Natural killer cell (primary cell): ENCODE measurements around the gene NPEPPS. TPM values are rescaled to one million over a fixed set of nuclear protein-coding genes. Genes with fewer than 3 reads are reported as not detected.

Experiments used
- ATAC-seq, 3 donors: fragments of 150-1000 bp in 2 of 3; fragments of 200-7000 bp in 1 of 3; cut with Tn5 transposase; 1 replicate in 1 of 3; 2 replicates in 2 of 3; pipeline ENCODE4 v1.10.0; 2021; ENCODE audit warnings: mild to moderate bottlenecking in 2 of 3, moderate library complexity in 2 of 3
- DNase-seq, 2 donors: peaks; one replicate each; pipeline versions ENCODE4 v3.0.0 to v3.0.0-alpha.2; 2013 to 2021; ENCODE audit warnings: mixed read lengths in 1 of 2
- H3K27ac ChIP-seq: one replicate; pipeline ENCODE4 v1.5.1; 2013; ENCODE audit warnings: mild to moderate bottlenecking, low read length
- H3K27me3 ChIP-seq: one replicate; pipeline ENCODE4 v1.6.1; 2013; ENCODE audit warnings: low read length; ENCODE audit not compliant: control insufficient read depth, insufficient read depth
- H3K36me3 ChIP-seq: one replicate; pipeline ENCODE4 v1.6.1; 2013; ENCODE audit warnings: low read length; ENCODE audit not compliant: control insufficient read depth, insufficient read depth
- H3K4me1 ChIP-seq: one replicate; pipeline ENCODE4 v1.6.1; 2013; ENCODE audit warnings: low read length; ENCODE audit not compliant: control insufficient read depth, insufficient read depth
- H3K4me3 ChIP-seq: one replicate; pipeline ENCODE4 v1.5.1; 2013; ENCODE audit warnings: low read length
- H3K9me3 ChIP-seq: one replicate; pipeline ENCODE4 v1.6.1; 2013; ENCODE audit warnings: low read length; ENCODE audit not compliant: control insufficient read depth, insufficient read depth
- H3K27ac Mint-ChIP-seq, 2 donors: one replicate each; pipeline ENCODE4 v1.8.0; 2022; ENCODE audit warnings: mild to moderate bottlenecking in 2 of 2, mixed read lengths in 2 of 2, moderate library complexity in 1 of 2
- H3K27me3 Mint-ChIP-seq, 2 donors: one replicate each; pipeline ENCODE4 v1.8.0; 2022; ENCODE audit warnings: low read depth in 2 of 2, mixed read lengths in 2 of 2
- H3K36me3 Mint-ChIP-seq: one replicate; pipeline ENCODE4 v1.8.0; 2022; ENCODE audit warnings: mixed read lengths
- H3K4me1 Mint-ChIP-seq, 2 donors: one replicate each; pipeline ENCODE4 v1.8.0; 2022; ENCODE audit warnings: mixed read lengths in 2 of 2
- H3K4me3 Mint-ChIP-seq: one replicate; pipeline ENCODE4 v1.8.0; 2022; ENCODE audit warnings: mild to moderate bottlenecking, moderate library complexity, mixed read lengths
- H3K9me3 Mint-ChIP-seq, 2 donors: one replicate each; pipeline ENCODE4 v1.8.0; 2022; ENCODE audit warnings: mixed read lengths in 2 of 2
- WGBS: methylation state at CpG from one replicate; pipeline ENCODE4 v1.1.7; 2013; ENCODE audit warnings: missing lambda C conversion rate; ENCODE audit not compliant: insufficient coverage; 5-methylcytosine and 5-hydroxymethylcytosine counted together
- intact Hi-C: fragments of 100-400 bp; cut with micrococcal nuclease; formaldehyde crosslinking; loops from one replicate; pipeline ENCODE4 v1.14.2; 2022
- total RNA-seq, 4 donors: library from RNA; stranded (reverse); fragments of 120-200 nt in 1 of 4; gene quantifications; one replicate each; pipeline versions ENCODE4 v1.2.3 to v1.2.4, GENCODE V29; 2013 to 2022
- TF ChIP-seq, protein P1 (sequence below): fragments of 200-600 bp; IDR thresholded peaks from one replicate; pipeline ENCODE4 v1.8.0; 2022; ENCODE audit warnings: antibody characterized with exemption

Gene NPEPPS
- total RNA-seq, 3 donors from 2014 or later (not counting 1 experiment from before 2014, with no cell fraction given): 139 to 168 (median 153) TPM

DNA sequence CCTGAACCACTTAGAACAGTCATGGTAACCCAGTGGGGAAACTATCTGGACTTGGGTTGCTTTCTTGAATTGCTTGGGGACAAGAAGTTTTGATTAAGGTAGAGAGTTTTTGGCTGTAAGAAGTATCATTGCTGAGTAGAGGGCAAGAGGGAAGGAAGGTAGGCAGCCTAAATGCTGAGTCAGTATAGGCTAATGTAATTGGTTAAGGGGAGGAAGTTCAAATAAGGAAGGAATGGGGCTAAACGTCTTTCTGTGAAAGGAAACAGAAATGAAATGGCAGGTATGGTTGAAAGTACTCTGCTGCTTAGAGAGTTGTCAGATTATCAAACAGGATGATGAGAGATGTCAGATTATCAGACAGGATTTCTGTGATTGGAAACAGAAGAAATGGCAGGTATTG is 139.2 kb downstream of the NPEPPS start:
- H3K9me3 ChIP-seq: no peaks in the 10 kb centered on the region
- H3K4me3 ChIP-seq: no peak overlapping the region
- Mint-ChIP-seq H3K27me3 (no peaks in the 10 kb centered on the region), H3K9me3 (no peaks in the 10 kb centered on the region), H3K4me3 (no peak overlapping the region), H3K27ac (peak overlapping the region; percentile 2), H3K36me3 (peaks cover 39% of the 10 kb centered on the region), H3K4me1 (peaks cover 5 to 8% of the 10 kb centered on the region in 2 donors)
- H3K4me1 ChIP-seq: no peaks in the 10 kb centered on the region
- no peaks in the 10 kb centered on the region for H3K27me3 ChIP-seq
- ATAC-seq (peak in 1 of 3 donors; percentile 58), DNase-seq (no peak)
- TF ChIP-seq, protein P1, sequence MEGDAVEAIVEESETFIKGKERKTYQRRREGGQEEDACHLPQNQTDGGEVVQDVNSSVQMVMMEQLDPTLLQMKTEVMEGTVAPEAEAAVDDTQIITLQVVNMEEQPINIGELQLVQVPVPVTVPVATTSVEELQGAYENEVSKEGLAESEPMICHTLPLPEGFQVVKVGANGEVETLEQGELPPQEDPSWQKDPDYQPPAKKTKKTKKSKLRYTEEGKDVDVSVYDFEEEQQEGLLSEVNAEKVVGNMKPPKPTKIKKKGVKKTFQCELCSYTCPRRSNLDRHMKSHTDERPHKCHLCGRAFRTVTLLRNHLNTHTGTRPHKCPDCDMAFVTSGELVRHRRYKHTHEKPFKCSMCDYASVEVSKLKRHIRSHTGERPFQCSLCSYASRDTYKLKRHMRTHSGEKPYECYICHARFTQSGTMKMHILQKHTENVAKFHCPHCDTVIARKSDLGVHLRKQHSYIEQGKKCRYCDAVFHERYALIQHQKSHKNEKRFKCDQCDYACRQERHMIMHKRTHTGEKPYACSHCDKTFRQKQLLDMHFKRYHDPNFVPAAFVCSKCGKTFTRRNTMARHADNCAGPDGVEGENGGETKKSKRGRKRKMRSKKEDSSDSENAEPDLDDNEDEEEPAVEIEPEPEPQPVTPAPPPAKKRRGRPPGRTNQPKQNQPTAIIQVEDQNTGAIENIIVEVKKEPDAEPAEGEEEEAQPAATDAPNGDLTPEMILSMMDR: no peak
- H3K36me3 ChIP-seq: peaks cover 90% of the 10 kb centered on the region
- intact Hi-C loops: no loop called here
- WGBS: 8% methylated on average over 1 of the region's 1 CpG
- H3K27ac ChIP-seq: no peak overlapping the region

Other genes starting within 250 kb of the NPEPPS start
- gene EFCAB13, start 207.2 kb upstream of the NPEPPS start, total RNA-seq: 10 to 100 TPM in 1 of 3 donors, 1 to 10 TPM in 2; 2.4 to 11.9 (median 5.8) TPM
- gene KPNB1, start 118.8 kb downstream of the NPEPPS start, total RNA-seq: 100 to 1,000 TPM; 236 to 273 (median 259) TPM
- gene TBKBP1, start 163.1 kb downstream of the NPEPPS start, total RNA-seq: 10 to 100 TPM; 21.4 to 38.9 (median 37.6) TPM
- gene TBX21, start 202.1 kb downstream of the NPEPPS start, total RNA-seq: 100 to 1,000 TPM; 234 to 328 (median 257) TPM